ENCODE data around the gene MROH8.

DNA sequence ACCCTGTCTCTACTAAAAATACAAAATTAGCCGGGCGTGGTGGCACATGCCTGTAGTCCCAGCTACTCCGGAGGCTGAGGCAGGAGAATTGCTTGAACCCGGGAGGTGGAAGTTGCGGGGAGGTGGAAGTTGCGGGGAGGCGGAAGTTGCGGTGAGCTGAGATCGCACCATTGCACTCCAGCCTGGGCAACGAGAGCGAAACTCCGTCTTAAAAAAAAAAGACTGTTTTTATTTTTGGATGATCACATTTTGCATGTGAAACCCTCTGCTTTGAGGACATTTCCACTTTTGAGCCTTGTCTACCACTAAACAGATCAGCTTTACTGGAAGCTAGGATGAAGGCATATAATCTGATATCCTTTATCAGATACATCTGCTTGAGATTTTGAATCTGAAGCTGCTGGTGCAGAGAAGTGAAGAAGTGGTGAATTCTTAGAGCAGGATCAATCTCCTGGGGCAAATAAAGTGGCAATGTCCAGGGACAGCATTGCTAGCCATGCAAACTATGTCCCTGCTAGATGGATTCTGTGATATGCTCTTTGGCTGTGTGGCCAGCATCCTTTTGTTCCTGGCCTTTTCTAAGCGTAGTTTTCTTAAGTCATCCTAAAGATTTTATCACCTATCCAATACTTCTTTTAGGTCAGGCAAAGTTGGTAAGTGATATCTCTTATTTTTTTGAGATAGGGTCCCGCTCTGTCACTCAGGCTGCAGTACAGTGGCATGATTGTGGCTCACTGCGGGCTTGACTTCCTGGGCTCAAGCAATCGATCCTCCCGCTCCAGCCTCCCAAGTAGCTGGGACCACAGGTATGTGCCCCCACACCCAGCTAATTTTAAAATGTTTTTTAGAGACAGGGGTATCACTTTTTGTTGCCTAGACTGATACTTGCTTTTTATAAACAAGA, 106.8 kb downstream of the MROH8 start:
- TF ChIP-seq, protein P1, sequence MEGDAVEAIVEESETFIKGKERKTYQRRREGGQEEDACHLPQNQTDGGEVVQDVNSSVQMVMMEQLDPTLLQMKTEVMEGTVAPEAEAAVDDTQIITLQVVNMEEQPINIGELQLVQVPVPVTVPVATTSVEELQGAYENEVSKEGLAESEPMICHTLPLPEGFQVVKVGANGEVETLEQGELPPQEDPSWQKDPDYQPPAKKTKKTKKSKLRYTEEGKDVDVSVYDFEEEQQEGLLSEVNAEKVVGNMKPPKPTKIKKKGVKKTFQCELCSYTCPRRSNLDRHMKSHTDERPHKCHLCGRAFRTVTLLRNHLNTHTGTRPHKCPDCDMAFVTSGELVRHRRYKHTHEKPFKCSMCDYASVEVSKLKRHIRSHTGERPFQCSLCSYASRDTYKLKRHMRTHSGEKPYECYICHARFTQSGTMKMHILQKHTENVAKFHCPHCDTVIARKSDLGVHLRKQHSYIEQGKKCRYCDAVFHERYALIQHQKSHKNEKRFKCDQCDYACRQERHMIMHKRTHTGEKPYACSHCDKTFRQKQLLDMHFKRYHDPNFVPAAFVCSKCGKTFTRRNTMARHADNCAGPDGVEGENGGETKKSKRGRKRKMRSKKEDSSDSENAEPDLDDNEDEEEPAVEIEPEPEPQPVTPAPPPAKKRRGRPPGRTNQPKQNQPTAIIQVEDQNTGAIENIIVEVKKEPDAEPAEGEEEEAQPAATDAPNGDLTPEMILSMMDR (IDR thresholded peaks at IDR 0.05) = no peak
- no peak for TF ChIP-seq POLR2A (IDR thresholded peaks at IDR 0.05)

All from vagina (tissue), 2 donors.